CD4-positive, alpha-beta T cell treated with Interleukin-21 for 1 hour (primary cell): ENCODE data around the gene CNOT8.
A peak's percentile ranks its signal among the peaks of the same experiment; 100 is the strongest.
"Not testable (repeated sequence)": the region's sequence is repeated elsewhere in the genome, so short reads cannot be mapped to it uniquely, and the experiment has no call there.

Experiments
- DNase-seq: peaks from one replicate; pipeline ENCODE4 v3.0.0-alpha.2; 2020

Gene CNOT8

GRCh38 chr5:154868702-154869101 lies 10.3 kb downstream of the CNOT8 start:
- peak; percentile 19 for DNase-seq

GRCh38 chr5:154871734-154872133 lies 13.3 kb downstream of the CNOT8 start:
- no peak for DNase-seq

GRCh38 chr5:154873791-154874331 lies 15.4 kb downstream of the CNOT8 start:
- DNase-seq: no peak

GRCh38 chr5:154878642-154879335 lies 20.4 kb downstream of the CNOT8 start:
- no peak for DNase-seq

- no peak for DNase-seq
These were observed 23.6 kb downstream of the CNOT8 start for GRCh38 chr5:154881986-154882385.

- no peak for DNase-seq
These were observed 26.0 kb downstream of the CNOT8 start for GRCh38 chr5:154884424-154884823.

- DNase-seq: no peak
These were observed 27.0 kb downstream of the CNOT8 start for GRCh38 chr5:154885439-154885838.

GRCh38 chr5:154892369-154892771 lies 33.9 kb downstream of the CNOT8 start:
- no peak for DNase-seq

- no peak for DNase-seq
These were observed 35.0 kb downstream of the CNOT8 start for GRCh38 chr5:154893381-154893780.

- DNase-seq: no peak
These were observed 37.5 kb downstream of the CNOT8 start for GRCh38 chr5:154895606-154896561.

GRCh38 chr5:154896562-154897165 lies 38.2 kb downstream of the CNOT8 start:
- DNase-seq: no peak

GRCh38 chr5:154898210-154898609 lies 39.8 kb downstream of the CNOT8 start:
- no peak for DNase-seq

GRCh38 chr5:154899151-154899816 lies 40.9 kb downstream of the CNOT8 start:
- no peak for DNase-seq

GRCh38 chr5:154900066-154900465 lies 41.6 kb downstream of the CNOT8 start:
- DNase-seq: no peak

- DNase-seq: no peak
These were observed 42.8 kb downstream of the CNOT8 start for GRCh38 chr5:154901276-154901675.

- DNase-seq: no peak
These were observed 43.5 kb downstream of the CNOT8 start for GRCh38 chr5:154901913-154902312.

GRCh38 chr5:154905601-154906000 lies 47.2 kb downstream of the CNOT8 start:
- DNase-seq: not testable (repeated sequence)

- no peak for DNase-seq
These were observed 58.4 kb downstream of the CNOT8 start for GRCh38 chr5:154916874-154917273.

GRCh38 chr5:154917757-154918156 lies 59.3 kb downstream of the CNOT8 start:
- no peak for DNase-seq

- no peak for DNase-seq
These were observed 65.3 kb downstream of the CNOT8 start for GRCh38 chr5:154923441-154924430.
